HG02840 (cell line): ENCODE results near the gene SCCPDH.
"Not testable (repeated sequence)": the region's sequence is repeated elsewhere in the genome, so short reads cannot be mapped to it uniquely, and the experiment has no call there.

Source experiments
- ATAC-seq: cut with Tn5 transposase; IDR thresholded peaks from one replicate; pipeline ENCODE4 v1.9.1; 2021; ENCODE audit warnings: mild to moderate bottlenecking, moderate library complexity, moderate number of reproducible peaks; ENCODE audit not compliant: unreplicated experiment, low FRiP score

Gene SCCPDH

GRCh38 chr1:246746155-246746554 lies 21.9 kb downstream of the SCCPDH start:
- not testable (repeated sequence) for ATAC-seq

- ATAC-seq = no peak
These were observed 23.8 kb downstream of the SCCPDH start for GRCh38 chr1:246748006-246748405.

GRCh38 chr1:246748867-246749266 lies 24.7 kb downstream of the SCCPDH start:
- ATAC-seq = no peak

- ATAC-seq = no peak
These were observed 26.5 kb downstream of the SCCPDH start for GRCh38 chr1:246750752-246751151.

- no peak for ATAC-seq
These were observed 29.7 kb downstream of the SCCPDH start for GRCh38 chr1:246753670-246754535.

GRCh38 chr1:246755419-246755818 lies 31.2 kb downstream of the SCCPDH start:
- no peak for ATAC-seq

GRCh38 chr1:246760422-246761347 lies 36.5 kb downstream of the SCCPDH start:
- no peak for ATAC-seq

- ATAC-seq = no peak
These were observed 37.2 kb downstream of the SCCPDH start for GRCh38 chr1:246761396-246761795.

GRCh38 chr1:246765521-246765920 lies 41.3 kb downstream of the SCCPDH start:
- ATAC-seq = no peak

GRCh38 chr1:246768403-246769020 lies 44.3 kb downstream of the SCCPDH start:
- ATAC-seq = no peak

GRCh38 chr1:246769306-246769705 lies 45.1 kb downstream of the SCCPDH start:
- ATAC-seq = no peak

- no peak for ATAC-seq
These were observed 47.2 kb downstream of the SCCPDH start for GRCh38 chr1:246771366-246771765.

GRCh38 chr1:246772686-246773085 lies 48.5 kb downstream of the SCCPDH start:
- no peak for ATAC-seq

GRCh38 chr1:246773213-246773641 lies 49.0 kb downstream of the SCCPDH start:
- peak; percentile 98 for ATAC-seq

- no peak for ATAC-seq
These were observed 51.5 kb downstream of the SCCPDH start for GRCh38 chr1:246775531-246776385.

- no peak for ATAC-seq
These were observed 52.7 kb downstream of the SCCPDH start for GRCh38 chr1:246776923-246777322.

GRCh38 chr1:246778663-246779062 lies 54.5 kb downstream of the SCCPDH start:
- no peak for ATAC-seq

- no peak for ATAC-seq
These were observed 55.5 kb downstream of the SCCPDH start for GRCh38 chr1:246779561-246780175.

- ATAC-seq = no peak
These were observed 56.1 kb downstream of the SCCPDH start for GRCh38 chr1:246780264-246780663.
